CD4-positive, alpha-beta T cell treated with Interleukin-6 for 4 hours (primary cell): ENCODE results near the gene GFER.

Experiments
- DNase-seq: peaks from one replicate; pipeline ENCODE4 v3.0.0-alpha.2; 2020; ENCODE audit warnings: mixed read lengths

The GFER gene

DNA sequence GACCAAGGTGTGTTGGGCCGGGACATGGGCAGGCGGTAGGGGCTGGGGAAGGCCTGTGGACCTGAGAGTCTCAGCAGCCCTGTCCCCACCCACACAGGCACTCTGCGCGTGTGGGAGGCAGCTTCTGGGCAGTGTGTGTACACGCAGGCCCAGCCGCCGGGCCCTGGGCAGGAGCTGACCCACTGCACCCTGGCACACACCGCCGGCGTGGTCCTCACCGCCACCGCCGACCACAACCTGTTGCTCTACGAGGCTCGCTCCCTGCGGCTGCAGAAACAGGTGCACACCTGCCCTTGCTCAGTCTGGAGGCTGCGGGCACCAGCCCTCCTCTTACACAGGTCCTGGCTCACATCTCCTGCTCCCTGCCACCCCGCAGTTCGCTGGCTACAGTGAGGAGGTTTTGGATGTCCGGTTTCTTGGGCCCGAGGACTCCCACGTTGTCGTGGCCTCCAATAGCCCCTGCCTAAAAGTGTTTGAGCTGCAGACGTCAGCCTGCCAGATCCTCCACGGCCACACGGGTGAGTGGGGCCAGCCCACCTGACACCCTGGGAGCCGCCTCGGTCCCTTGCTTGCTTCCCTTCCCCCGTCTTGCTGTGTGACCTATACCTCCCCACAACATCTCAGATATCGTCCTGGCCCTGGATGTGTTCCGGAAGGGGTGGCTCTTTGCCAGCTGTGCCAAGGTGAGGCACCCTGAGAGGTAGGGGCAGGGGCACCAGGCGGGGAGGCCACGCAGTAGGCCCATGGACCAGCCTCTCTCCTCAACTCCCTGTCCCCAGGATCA, 8.4 kb upstream of the GFER start:
- DNase-seq, result no peak

- DNase-seq, result no peak
Measured at GRCh38 chr16:1976216-1976520, 7.8 kb upstream of the GFER start.

- DNase-seq, result no peak
Measured at GRCh38 chr16:1976951-1977874, 6.8 kb upstream of the GFER start.

GRCh38 chr16:1977875-1978268, 6.1 kb upstream of the GFER start:
- DNase-seq, result no peak

- no peak for DNase-seq
Measured at GRCh38 chr16:1978476-1979120, 5.4 kb upstream of the GFER start.

DNA sequence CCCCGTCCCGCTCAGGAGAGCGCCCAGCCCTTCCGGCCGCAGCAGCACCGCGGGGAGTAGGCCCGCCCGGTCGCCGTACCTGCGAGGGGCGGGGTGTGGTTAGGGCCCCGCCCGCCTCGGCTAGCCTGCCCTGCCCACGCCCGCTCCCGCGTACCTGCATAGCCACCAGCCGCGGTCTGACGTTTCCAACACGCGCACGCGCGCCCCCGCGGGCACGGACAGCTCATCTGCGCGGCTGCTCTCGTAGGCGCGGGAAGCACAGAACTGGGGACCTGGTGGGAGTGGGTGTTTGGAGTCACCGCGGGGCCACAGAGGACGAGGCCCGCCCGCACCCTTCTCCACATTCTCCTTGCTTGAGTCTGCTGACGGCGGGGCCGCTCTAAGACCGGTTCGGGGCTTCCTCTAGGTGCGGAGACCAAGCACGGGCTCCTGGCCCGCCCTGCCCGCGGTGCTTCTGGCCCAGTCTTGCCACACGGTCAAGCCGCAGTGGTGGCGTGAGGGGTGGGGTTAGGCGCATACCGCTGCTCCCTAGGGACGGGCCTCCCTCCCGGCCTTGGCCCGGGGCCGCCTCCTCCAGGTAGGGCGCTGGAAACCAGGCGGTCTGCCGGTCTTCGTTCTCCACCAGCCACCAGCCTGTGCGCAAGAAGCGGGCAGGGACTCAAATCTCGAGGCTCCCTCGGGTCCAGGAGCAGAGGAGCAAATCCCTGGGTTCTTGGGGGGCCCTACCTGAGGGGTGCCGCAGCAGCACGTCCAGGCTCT, 4.5 kb upstream of the GFER start:
- DNase-seq, result peak; percentile 54

DNA sequence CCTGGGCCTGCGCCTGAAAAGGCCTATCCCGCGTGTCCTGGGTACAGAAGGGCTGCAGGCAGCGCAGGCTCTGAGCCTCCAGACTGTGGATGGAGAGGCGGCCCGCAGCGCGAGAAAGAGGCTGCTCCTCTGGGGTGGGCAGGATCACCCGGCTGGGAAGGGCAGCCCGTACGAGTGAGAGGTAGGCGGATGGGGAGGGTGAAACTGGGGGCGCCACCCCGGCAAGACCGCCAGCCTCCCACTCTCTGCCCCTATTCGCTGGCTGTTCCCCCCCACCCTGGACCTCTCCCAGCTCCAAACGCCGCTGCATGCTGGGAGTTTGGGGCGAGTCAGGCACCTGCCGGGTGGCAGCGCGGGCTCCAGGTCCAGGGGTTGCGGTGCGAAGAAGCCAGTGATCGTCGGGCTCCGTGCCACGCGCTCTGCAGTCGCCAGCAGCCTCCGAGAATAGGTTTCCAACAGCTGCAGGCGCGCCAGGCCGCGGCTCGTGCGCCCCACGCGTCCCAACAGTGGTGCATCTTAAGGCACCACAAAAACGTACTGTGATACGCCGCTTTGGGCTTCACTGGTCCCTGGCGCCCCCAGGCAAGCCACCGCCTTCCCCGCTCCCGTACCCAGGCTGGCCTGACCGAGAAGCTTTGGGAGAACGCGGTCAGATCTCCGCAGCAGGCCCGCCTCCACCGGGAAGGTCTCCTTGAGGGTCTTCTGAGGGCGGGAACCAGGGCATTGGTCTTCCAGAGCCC, 3.8 kb upstream of the GFER start:
- no peak for DNase-seq

- no peak for DNase-seq
Measured at GRCh38 chr16:1980770-1981087, 3.3 kb upstream of the GFER start.

DNA sequence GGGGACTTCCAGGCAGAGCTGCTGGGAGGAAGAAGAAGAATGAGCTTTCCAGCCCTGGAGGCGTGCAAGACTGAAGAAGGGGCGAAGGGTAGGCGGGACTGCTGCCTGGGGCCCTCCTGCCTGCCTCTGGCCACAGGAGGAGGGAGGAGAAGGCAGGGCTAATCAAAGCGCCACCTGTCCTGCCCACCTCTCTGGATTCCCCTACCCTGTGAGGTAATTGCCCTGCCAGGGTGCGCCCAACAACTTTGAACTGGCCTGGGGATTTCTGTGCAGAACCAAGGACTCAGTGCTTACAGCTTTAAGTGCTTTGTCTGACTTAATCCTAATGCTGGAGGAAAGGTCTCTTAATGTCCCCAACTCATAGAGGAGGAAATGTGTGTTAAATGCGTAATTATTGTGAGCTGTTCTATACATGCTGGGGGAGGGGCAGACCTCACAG, 2.6 kb upstream of the GFER start, which contains the start of gene NOXO1:
NOXO1 (minus strand) TSS at position 72 of the 439 bp plus-strand sequence. CDS start 290 bp downstream, outside the sequence.
- no peak for DNase-seq

DNA sequence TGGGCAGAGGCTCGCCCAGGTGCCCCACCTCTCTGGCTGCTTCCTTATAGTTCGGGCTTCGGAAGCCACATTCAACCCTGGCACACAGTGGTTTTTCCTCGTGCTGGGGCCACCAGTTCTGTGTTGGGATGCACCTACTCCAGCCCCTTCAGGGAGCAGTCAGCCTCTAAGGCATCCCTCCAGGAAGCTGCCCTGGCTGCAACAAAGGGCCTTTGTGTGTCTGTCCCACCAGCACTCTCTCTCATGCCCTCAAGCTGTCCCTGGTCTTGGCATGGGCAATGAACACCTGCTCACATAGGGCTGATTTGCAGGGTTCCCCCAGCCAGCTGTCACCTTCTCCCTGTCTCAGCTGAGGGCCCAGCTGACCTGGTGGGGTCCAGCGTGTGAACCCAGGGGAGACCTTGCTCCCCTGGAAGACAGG, 2.0 kb upstream of the GFER start:
- no peak for DNase-seq

GRCh38 chr16:1982991-1983543, 926 bp upstream of the GFER start:
- no peak for DNase-seq

DNA sequence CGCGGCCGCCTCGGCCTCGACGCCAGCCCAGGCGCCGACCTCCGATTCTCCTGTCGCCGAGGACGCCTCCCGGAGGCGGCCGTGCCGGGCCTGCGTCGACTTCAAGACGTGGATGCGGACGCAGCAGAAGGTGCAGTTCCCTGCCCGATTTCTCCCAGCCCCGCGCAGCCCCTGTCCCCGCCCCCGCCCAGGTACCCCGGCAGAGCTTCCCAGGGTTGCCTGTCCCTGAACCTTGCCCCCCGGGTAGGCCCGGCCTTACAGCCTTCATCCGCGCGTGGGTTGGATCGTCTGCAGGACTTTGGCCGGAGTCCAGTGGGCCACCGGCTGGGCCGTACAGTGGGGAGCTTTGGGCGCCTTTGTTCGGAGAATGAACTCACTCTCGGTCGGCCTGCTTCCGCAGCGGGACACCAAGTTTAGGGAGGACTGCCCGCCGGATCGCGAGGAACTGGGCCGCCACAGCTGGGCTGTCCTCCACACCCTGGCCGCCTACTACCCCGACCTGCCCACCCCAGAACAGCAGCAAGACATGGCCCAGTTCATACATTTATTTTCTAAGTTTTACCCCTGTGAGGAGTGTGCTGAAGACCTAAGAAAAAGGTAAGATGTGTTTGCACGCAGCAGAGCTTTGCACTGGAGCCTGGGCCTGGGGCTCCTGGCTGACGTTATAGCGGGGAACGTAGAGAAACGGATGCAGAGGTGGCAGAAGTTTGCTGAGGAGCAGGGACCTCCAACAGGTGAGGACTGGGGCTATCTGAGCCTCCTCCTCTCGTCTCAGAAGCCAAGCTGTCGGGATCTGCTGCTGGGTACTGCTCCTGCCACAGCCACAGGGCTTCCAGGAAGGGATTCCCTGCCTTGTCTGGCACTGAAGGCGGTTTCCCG, 593 bp downstream of the GFER start:
- peak; percentile 49 for DNase-seq

GRCh38 chr16:1985466-1986150, 1.6 kb downstream of the GFER start:
- DNase-seq, result no peak

DNA sequence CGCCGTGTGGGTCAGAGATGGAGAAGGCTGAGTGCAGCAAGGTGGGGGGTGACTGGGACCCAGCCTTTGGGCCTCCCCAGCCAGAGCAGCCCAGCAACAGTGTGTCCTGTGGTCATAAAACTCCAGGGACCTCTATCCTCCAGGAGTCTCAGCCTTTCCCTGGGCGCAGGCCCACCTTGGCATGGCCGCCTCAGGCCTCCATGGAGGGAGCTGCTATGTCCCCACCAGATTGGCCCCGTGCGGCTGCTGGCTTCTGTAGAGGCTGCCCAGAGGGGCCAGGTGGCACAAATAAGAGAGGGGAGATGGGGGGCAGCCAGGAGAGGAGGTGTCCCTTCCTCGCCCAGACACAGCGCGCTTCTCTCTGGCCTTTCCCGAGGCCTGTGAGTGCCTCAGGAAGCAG, 3.2 kb downstream of the GFER start:
- DNase-seq, result no peak

DNA sequence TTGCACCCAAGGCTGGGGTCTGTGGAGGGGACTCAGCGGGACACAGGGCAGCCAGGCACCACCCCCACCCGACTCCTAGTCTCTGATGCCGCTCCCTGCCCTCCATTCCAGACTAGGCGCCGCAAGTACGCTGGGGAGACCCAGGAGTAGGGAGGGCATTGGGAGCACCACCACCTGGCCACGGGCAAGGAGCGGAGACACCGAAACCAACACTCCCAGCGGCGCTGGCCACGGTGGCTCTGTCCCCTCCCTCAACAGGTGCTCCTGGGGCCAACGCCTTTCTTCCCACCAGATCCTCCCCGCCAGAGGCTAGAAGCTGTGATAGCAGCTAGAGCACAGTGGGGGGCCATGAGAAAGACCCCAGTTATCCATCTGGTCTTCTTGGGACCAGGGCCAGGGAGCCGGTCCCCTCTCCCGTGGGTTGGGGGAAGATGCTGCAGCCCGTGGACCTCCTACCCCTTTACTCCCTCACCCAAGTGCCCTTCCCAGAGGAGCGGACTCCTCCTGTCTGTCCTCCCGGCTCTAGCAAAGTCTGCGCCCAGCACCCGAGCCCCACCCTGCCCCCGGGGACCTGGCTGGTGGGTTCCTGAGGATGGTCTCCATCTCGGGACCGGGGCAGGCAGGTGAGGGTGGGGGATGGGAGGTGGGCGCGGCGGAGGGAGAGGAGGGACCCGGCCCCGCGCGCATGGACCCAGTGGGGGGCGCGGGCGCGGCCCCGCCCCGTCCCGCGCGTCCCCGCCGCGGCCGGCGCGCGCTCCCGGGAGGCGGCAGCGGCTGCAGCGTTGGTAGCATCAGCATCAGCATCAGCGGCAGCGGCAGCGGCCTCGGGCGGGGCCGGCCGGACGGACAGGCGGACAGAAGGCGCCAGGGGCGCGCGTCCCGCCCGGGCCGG, 5.5 kb downstream of the GFER start, which contains the start of gene SYNGR3:
SYNGR3 (plus strand) TSS at position 762 of the 892 bp plus-strand sequence. CDS start 133 bp downstream, outside the sequence.
- DNase-seq, result no peak

- DNase-seq, result no peak
Measured at GRCh38 chr16:1990101-1990350, 6.0 kb downstream of the GFER start.

DNA sequence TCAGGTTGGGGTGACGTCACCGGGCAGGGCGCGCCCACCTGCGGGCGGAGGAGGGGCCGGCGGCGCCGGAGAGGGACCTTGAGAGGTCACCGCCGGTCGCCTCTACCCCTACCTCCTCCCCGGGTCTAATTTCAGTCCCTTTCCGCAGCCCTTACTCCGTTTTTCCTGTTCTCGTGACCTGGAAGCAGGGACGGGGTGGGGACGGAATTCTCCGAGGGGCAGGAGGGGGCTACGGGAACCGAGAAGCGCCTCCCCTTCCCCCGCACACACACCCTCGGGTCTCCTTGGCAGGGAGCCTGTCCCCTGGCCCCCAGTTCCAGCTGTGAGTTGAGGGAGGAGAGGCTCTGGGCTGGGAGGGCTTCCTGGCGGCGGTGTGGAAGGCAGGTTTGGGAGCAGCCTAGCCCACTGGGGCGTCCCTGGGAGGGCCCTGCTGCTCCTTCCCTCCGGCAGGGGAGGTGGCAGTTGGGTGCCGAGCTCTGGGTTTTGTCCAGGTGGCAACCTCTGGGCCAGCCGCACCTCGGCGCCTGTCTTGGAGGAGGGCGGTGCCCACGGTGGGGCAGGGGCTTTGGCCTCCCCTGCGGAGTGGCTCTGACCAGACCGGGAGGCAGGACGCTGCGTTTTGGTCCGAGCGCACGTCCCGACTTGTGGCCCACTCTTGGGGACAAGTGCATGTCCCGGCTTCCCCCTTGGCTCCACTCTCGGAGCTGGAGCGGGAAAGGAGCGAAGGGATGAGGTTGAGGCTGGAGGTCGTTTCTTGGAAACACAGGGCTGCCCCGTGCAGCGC, 6.5 kb downstream of the GFER start:
- DNase-seq, result peak; percentile 59

GRCh38 chr16:1991135-1991551, 7.2 kb downstream of the GFER start:
- peak; percentile 70 for DNase-seq
